ENCODE data around the gene NDRG3.
A peak's percentile ranks its signal among the peaks of the same experiment; 100 is the strongest.
"Not testable (repeated sequence)": the region's sequence is repeated elsewhere in the genome, so short reads cannot be mapped to it uniquely, and the experiment has no call there.

Gene NDRG3

DNA sequence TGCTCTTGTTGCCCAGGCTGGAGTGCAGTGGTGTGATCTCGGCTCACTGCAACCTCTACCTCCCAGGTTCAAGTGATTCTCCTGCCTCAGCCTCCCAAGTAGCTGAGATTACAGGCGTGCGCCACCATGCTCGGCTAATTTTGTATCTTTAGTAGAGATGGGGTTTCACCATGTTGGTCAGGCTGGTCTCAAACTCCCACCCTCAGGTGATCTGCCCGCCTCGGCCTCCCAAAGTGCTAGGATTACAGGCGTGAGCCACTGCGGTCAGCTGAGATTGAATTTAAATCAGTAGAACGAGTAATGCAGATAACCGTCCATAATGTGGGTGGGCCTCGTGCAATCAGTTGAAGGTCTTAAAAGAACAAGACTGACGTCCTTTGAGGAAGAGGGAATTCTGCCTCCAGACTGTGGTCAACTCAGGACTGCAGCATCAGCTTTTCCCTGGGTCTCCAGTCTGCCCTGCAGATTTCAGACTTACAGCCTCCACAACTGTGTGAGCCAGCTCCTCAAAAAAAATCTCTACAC is 107.0 kb downstream of the NDRG3 start:
- not testable (repeated sequence) for DNase-seq

DNA sequence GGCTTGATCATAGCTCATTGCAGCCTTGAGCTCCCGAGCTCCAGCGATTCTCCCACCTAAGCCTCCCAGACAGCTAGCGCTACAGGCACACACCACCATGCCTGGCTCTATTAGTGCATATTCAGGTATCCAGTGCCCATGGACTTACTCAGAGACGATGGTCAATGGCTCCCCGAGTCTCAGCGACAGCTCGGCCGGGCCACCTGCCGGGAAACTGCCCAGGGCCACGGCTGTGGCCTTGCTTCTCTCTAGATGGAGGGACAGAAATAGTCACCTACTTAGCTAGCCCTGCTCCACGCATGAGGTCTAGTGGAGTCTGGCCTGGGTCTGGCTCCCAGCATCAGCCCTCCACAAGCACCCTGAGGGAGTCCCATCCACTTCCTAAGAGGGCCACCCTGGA is 111.5 kb downstream of the NDRG3 start:
- DNase-seq = no peak

DNA sequence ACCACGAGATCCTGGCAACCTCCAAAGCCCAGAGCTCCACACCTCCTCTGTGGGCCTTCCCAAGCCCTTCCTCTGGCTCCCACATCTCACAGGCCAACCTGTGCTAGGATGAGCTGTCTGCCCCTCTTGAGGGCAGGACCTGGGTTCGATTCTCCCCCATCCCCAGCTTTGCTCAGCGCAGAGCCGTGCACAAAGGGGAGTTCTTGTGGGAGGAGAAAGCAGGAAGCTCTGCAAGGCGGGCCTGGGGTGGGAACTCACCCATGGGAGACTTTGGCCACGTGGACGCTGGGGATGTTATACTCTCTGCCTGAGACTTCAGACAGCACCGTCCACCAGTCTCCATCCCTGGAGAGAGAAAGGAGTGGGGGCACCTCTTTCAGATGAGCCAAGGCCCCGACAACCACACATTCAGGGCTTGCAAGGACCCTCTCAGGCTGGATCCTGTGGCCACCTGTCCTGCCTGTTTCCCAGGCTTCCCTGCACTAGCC is 112.6 kb downstream of the NDRG3 start:
- DNase-seq = no peak

DNA sequence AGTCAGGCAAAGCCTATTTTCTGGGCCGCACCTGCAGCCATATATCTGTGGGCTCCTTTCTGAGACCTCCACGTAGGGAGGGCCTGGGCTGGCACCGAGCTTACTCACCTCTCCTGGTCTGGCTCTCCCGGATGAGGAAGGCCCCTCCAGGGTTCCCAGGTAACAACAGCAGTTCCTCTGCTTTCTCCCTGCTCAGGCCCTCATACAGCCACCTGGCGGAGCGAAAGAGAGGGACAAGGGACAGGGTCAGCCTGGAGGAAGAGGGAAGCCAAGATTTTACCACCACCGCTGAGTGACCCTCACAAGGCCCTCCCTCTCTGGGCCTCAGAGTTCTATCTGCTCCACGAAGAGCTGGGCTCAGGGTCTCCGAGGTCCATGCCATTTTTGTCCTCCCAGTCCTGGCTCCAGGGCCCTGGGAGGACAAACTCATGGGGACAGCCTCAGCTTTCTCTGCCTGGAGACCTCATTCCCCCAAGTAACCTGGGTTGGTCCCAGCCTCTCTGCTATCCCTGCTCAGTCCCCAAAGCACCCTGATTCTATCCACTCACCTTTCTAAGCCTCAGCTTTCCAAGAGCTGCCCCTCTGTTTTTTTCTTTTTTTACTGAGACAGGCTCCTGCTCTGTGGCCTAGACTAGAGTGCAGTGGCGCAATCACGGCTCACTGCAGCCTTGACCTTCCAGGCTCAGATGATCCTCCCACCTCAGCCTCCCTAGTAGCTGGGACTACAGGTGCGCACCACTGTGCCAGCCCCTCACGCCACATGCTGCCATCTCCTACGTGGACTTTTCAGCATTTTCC is 113.2 kb downstream of the NDRG3 start:
- no peak for DNase-seq

DNA sequence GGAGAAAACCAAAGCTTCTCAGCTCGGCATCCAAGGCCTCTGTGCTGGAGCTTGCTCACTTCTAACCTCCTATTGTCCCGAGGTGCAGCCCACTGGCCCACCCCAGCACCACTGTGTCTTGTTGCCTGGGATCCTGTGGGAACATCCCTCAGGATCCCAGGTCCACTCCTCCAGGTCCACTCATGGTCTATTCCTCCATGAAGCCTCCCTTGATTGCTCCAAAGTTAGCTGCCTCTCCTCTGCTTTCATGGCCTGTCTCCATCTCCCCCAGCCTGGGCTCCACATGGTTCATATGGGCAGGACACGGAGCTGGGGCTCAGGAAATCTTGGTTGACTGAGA is 113.8 kb downstream of the NDRG3 start:
- DNase-seq = no peak

DNA sequence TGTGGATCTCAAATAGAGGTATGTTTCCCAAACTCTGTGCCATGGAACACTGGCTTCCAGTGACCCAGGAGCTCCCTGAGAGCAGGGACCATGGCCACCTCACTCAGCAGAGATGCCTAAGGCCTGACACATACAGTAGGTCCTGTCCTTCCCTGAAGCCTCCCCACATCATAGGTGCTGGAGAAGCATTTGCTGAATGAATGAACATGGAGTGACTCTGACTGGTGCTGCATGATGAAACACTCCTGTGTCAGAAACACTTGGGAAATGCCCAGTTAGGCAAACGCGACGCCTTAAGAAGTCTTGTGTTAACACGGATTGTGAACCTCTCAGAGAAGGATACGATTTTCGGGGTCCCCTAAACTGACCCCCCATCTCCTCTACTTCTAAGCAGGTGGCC is 114.2 kb downstream of the NDRG3 start:
- DNase-seq = no peak

DNA sequence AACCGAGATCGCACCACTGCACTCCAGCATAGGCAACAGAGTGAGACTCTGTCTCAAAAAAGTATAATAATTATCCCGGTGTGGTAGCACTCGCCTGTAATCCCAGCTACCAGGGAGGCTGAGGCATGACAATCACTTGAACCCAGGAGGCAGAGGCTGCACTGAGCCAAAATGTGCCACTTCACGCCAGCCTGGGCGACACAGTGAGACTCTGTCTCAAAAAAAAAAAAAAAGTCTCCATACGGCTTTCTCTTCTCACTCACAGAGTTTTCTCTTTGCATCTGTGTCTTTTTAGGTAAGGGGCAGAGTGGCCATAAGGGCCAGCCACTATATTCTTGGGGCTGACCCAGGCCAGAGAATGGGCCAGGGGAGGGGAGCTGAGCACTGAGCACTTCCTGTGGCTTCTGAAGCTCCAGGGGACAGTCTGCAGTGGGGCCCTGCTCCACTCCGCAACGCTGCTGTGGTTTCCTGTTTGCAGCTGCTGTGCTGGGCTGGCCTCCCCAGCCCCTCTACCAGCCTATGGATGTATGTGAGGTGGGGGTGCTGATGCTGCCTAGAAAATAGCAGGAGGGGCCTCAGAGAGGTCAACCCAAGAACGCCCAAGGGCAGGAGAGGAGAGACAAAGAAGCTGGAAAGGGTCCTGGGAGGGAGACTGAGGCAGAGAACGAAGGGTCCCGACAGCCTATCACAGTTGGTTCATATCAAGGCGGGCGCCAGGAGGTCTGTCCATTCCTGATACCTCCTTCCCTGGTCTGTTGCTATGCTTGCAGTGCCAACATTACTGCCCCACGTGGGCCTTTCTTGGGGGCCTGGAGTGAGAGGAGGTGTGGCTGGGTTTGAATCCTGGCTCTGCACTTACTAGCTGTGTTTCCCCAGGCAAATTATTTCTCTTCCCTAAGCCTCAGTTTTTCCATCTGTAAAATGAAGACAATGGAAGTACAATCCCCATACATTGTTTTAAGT is 115.9 kb downstream of the NDRG3 start:
- DNase-seq = no peak

DNA sequence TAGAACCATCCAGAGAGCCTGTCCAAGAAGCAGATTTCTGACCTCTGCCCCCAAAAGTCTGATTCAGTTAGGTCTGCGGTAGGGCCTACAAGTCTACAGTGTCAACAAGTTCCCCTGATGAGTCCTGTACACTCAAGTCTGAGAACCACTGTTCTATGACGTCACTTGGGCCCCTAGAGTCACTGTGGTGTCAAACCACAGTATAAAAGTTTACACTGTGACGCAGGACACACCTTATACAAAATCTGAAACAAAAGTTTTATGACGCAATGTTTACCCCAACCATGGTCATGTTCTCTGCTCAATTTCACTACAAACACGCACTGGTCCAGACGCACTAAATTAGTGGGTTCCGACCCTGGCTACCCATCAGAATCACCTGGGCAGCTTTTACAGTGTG is 117.8 kb downstream of the NDRG3 start:
- DNase-seq = no peak

DNA sequence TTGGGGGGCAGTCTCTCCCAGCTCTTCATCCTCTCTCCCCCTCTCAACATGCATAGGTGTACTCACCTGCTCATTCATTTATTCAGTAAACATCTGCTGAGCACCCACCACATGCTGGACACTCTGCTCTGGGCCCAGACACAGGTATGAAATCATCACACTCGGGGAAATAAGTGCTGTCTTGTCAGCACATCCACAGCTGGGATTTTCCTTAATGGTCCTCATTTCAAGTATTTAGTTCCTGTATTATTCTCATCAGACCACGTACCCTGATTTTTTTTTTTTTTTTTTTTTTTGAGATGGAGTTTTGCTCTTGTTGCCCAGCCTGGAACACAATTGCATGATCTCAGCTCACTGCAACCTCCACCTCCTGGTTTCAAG is 121.0 kb downstream of the NDRG3 start:
- DNase-seq = no peak

DNA sequence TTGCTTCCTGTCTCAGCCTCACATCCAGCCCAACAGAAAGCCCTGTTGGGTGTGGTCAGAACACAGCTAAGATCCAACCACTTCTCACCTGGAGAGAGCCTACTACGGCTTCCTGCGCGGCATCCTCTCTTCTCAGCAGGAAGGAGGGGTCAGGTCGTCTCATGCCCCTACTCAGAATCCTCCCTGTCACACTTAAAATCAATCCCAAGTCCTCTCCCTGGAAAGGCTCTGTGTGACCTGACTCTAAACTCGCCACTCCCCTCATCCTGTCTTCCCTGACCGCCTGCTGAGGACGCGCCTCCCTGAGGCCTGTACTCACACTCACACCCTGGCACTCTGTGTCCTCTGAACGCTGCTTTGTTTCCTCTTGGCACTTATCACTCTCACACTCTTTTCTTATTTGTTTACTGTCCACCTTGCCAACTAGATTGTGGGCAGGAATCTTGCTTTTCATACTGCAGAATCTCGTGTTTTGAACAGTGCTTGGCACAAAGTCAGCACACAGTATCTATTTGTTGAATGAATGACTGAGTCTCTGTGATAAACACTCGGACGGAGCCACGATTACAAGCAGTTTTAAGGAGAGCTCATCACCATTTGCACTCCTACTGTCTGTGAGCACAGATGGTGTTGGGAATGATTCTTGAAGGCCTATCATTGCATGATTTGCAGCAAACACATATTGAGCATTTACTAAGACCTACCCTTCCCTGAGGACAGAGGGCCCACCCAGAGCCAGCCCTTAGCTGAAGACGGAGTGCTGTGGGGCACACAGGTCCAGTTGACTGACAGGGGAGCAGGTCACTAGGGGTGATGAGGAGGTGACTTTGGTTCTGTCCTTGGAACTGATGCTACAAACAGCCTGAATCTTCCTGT is 121.6 kb downstream of the NDRG3 start:
- DNase-seq = no peak

DNA sequence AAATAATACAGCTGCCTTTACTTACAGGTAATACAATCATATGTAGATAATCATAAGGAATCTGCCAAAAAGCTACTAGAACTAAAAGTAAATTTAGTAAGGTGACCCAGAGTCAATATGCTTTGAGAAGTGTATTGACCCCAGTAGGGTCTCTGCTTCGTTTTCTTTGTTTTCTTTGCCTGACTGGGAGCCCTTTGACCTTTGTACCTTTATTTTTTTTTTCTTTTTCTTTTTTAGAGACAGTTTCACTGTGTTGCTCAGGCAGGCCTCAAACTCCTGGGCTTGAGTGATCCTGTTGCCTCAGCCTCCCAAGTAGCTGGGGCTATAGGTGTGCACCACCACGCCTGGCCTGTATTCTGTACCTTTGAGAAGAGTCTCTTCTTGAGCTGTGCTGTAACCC is 122.4 kb downstream of the NDRG3 start:
- no peak for DNase-seq

DNA sequence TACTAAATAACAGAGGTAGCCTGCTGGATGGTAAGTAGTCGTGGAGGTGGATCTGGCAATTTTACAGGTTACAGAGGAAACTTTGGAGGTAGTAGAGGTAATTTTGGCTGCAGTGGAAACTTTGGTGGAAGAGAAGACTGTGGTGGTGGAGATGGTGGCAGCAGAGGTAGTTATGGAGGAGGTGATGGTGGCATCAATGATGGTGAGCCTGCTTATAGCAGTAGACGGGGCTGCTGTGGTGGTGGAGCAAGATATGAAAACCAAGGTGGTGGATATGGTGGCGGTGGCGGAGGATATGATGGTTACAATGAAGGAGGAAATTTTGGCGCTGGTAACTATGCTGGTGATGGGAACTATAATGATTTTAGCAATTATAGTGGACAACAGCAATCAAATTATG is 125.0 kb downstream of the NDRG3 start:
- DNase-seq = no peak

DNA sequence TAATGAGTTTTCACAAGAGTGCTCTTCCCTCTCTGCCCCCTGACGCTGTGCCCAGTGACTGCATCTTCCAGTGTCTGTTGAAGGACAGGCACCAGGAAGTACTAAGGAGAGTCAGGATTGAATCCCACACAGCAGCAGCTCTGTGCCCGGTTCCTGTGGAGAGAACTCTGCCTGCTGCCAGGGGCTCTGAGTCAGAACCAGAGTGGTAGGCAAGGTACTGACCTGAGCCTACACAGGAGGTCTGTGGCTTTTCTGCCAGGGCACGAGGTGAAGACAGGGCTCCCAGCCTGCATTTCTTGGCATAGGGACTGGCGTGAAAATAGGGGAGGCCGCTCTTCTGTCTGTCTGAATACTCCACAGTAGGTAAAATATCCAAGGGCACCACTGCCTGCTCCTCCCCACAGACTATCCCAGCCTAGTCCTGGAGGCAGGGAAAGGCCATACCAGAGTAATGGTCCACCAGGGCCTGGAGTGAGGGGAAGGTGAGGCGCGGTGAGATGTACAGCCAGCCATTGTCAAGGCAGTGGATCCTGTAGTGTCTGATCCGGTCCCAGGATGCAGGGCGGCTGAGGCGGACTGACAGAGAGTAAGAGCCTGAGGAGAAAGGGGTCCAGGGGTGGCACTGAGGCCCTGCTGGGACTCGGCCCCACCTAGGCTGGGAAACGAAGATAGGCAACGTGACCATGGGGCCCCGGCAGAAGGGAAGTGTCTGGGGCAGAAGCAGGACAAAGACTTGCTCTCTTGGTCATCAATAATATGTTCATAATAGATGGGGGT is 130.9 kb downstream of the NDRG3 start:
- DNase-seq = no peak

DNA sequence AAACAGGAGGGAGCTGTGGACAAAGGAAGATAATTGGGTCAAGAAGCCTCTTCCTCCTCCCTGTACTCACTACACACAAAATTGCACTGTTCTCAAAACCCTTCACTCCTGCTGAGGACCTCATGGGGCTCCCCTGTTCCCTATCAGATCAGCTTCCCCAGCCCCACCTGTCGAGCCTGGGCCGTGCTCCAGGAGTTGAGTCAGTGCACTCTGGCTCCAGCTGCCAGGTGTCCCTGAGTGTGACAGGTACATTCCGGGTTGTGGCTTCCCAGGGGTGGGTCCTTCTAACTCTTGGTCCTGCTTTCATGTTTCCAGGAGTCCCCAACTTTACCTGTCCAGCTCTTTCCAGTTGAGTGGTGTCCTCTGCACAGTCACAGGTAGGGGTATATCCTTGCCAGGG is 131.9 kb downstream of the NDRG3 start:
- DNase-seq = peak; percentile 14

DNA sequence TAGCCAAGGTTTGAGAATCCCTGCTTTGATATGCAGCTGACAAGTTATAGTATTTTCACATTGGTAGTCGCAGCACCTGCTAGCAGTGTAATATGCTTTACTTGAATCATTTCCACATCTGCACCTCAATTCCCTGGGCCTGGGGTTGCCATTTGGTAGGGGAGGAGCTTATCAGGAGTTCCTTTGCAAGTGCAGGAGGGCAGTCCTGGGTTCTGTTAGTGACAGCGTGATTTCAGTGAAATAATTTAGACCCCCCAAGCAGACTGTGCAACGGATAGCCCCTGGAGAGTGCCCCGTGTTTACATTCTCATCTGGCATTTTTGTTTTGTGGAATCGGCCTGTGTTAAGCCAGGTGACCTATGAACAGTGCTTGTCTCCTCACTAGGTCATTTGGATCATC is 134.3 kb downstream of the NDRG3 start:
- no peak for DNase-seq

DNA sequence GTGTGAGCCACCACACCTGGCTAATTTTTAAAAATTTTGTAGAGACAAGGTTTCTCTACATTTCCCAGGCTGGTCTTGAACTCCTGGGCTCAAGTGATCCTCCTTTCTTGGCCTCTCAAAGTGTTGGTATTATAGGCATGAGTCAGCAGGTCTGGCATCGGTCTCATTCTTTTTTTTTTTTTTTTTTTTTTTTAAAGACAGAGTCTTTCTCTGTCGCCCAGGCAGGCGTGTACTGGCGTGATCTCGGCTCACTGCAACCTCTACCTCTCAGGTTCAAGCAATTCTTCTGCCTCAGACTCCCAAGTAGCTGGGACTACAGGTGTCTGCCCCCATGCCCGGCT is 137.5 kb downstream of the NDRG3 start:
- DNase-seq = not testable (repeated sequence)

DNA sequence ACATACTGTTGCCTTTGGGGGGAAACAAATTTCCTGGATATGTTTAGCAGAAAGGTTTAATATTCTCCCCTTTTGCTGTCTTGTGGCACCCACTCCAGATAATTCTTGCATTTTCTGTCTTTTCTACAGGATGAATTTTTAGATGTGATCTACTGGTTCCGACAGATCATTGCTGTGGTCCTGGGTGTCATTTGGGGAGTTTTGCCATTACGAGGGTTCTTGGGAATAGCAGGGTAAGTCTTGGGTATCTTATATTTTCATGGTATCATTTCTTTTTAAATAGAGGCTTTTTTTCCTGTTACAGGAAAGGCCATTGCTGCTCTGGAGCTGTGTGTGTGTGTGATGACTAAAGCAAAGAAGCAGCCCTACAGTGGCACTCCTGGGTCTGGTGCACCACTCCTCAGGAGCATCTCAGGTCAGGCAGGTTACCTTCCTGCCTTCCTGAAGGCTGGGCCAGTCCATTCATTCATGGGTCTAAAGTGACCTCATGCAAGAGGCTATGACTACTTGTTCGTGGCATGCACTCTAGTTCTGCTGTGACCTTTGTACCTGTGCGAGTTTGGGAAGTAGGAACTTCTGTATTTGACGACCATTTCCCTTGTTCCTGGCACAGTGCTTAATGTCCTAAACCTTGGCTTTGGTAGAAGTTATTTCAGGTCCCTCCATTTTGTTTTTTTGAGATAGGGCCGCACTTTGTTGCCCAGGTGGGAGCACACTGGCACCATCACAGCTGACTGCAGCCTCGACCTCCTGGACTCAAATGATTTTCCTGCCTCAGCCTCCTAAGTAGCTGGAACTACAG is 138.1 kb downstream of the NDRG3 start:
- DNase-seq = no peak

DNA sequence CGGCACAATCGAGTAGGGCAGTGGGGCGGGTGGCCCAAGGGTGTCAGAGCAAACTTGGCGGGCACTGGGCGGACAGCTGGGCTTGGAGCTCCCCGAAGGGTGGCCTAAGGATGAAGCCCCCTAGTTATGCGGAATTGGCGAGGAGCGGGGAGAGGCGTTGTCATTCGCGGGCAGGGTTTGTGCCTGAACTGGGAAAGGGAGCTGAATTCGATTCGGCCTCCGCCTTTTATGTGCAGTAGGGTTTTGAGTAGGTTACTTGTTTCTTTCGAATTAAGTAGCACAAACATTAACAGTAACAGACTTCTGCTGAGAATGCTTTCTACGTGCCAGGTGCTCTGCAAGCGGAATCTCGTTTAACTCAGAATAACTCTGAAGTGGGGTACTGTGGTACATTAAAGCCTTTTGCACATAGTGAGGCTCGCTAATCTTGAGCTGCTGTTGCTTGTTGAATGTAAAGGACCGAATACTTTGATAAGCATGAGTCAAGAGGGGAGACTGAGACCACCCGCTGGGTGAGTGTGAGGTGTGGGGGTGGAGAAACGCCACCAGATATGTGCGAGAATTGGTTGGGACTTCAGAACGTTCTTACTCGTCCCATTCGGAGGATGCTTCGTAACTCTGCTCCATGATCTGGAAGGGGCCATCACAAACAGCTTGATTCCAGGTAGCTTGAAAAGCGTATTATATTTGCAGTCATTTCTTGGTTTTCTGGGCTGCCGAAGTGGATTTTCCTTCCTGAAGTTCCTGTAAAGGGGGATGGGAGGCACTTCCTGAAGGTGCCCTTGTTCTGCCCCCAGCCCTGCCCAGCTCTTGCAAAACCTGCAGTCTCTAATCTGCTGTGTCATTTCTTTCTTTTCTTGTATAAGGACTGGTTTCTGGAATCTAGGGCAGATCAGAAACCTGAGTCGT is 139.5 kb downstream of the NDRG3 start:
- DNase-seq = no peak

DNA sequence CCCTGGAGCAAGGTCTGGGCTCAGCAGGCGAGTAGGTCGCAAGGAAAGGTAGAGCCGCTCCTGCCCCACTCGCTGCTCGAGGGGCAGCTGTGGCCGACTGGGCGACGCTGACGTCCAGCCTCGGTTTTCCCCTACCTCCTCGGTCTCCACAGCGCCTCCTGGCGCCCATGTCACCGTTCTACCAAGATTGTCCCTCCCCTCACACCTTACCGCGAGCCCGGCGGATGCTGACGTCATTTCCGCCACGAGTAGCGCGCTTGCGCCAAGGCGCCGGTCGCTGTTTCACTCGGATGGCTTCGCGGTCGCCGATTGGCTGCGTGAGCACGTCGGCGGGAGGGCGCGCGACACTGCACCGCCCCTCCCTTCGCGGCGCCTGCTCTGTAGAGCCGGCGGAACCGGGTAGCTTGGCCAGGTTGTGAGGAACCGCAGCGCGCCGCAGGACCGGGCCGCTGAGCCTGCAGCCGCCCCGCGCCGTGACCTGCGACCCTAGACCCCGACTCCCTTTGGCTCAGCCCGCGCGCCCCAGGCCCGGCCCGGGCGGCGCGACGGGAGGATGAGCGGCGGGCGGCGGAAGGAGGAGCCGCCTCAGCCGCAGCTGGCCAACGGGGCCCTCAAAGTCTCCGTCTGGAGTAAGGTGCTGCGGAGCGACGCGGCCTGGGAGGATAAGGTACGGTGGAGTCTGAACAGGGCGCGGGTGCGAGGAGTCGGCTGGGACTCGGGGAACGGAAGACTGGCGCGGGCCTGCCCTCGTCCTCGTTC is 140.3 kb downstream of the NDRG3 start, which contains the start of gene RAB5IF:
TSS of gene RAB5IF (plus strand) at position 381 of the 759 bp plus-strand sequence. CDS start at position 554, 173 bp downstream.
- peak; percentile 88 for DNase-seq
